OCI-LY1 (cell line): Measurements from ENCODE around the gene EEFSEC.

Experiments
- H2AFZ ChIP-seq: fragments of 200-600 bp; sonication (generic), shearing (Covaris generic); 2 replicates; pipeline ENCODE4 v1.6.0; 2014; ENCODE audit warnings: antibody characterized with exemption, mild to moderate bottlenecking, low read length
- H3F3A ChIP-seq: fragments of 200-600 bp; sonication (generic), shearing (Covaris generic); 2 replicates; pipeline ENCODE4 v1.6.0; 2014; ENCODE audit warnings: mild to moderate bottlenecking, antibody characterized with exemption, low read length, moderate library complexity; ENCODE audit not compliant: insufficient read depth
- H3K27ac ChIP-seq: fragments of 200-600 bp; sonication (generic); 2 replicates; pipeline ENCODE4 v1.5.1; 2014; ENCODE audit warnings: low read length, mixed run types, mild to moderate bottlenecking, low read depth; ENCODE audit not compliant: poor library complexity, severe bottlenecking
- H3K27me3 ChIP-seq: fragments of 200-600 bp; sonication (generic); 2 replicates; pipeline ENCODE4 v1.6.0; 2014; ENCODE audit warnings: antibody characterized with exemption, mild to moderate bottlenecking, low read length, moderate library complexity; ENCODE audit not compliant: insufficient read depth
- H3K36me3 ChIP-seq: fragments of 200-600 bp; sonication (generic); 2 replicates; pipeline ENCODE4 v1.6.1; 2014; ENCODE audit warnings: mild to moderate bottlenecking, antibody characterized with exemption, low read length, moderate library complexity, mixed read lengths; ENCODE audit not compliant: insufficient read depth
- H3K4me1 ChIP-seq: fragments of 200-600 bp; sonication (generic); 2 replicates; pipeline ENCODE4 v1.5.1; 2014; ENCODE audit warnings: mild to moderate bottlenecking, low read length, moderate library complexity; ENCODE audit not compliant: insufficient read depth, severe bottlenecking
- H3K4me2 ChIP-seq: fragments of 200-600 bp; sonication (generic), shearing (Covaris generic); 2 replicates; pipeline ENCODE4 v1.6.1; 2014; ENCODE audit warnings: low read length
- H3K4me3 ChIP-seq: fragments of 200-600 bp; sonication (generic); 2 replicates; pipeline ENCODE4 v1.5.1; 2014; ENCODE audit warnings: low read length, low read depth, mild to moderate bottlenecking, mixed read lengths; ENCODE audit not compliant: poor library complexity, severe bottlenecking
- H3K79me2 ChIP-seq: fragments of 200-600 bp; shearing (Covaris generic); 2 replicates; pipeline ENCODE4 v1.6.1; 2016; ENCODE audit warnings: mixed run types, low read length, mixed read lengths; ENCODE audit not compliant: insufficient read depth
- H3K9ac ChIP-seq: fragments of 200-600 bp; sonication (generic), shearing (Covaris generic); 2 replicates; pipeline ENCODE4 v1.6.1; 2014; ENCODE audit warnings: mild to moderate bottlenecking, low read length, mixed read lengths
- H3K9me2 ChIP-seq: fragments of 200-600 bp; sonication (generic), shearing (Covaris generic); 2 replicates; pipeline ENCODE4 v1.6.1; 2014; ENCODE audit warnings: low read depth, mild to moderate bottlenecking, low read length, mixed read lengths
- H3K9me3 ChIP-seq: fragments of 200-600 bp; shearing (Covaris generic); 2 replicates; pipeline ENCODE4 v1.6.1; 2014; ENCODE audit warnings: low read length, mixed read lengths
- H4K20me1 ChIP-seq: fragments of 200-600 bp; sonication (generic), shearing (Covaris generic); 2 replicates; pipeline ENCODE4 v1.6.0; 2016; ENCODE audit warnings: mild to moderate bottlenecking, low read length; ENCODE audit not compliant: insufficient read depth
- CTCF ChIP-seq: fragments of 200-600 bp; sonication (generic), shearing (Covaris generic); IDR thresholded peaks from 2 replicates; pipeline ENCODE4 v1.5.1; 2017; ENCODE audit warnings: mild to moderate bottlenecking, antibody characterized with exemption, low read length, moderate library complexity, mixed read lengths
- EZH2 ChIP-seq: fragments of 200-600 bp; sonication (generic), shearing (Covaris generic); IDR thresholded peaks from 2 replicates; pipeline ENCODE4 v1.8.0; 2017; ENCODE audit warnings: borderline replicate concordance, mixed run types, mild to moderate bottlenecking, antibody characterized with exemption, low read length, moderate library complexity, mixed read lengths

Gene EEFSEC

GRCh38 chr3:128442949-128443348 is 289.7 kb downstream of the EEFSEC start:
- Histone ChIP-seq H3K9ac (no peak overlapping the region), H3K27me3 (peaks cover 15% of the 10 kb centered on the region; the same call in 1 of the 2 replicates), H3F3A (no peaks in the 10 kb centered on the region), H4K20me1 (no peaks in the 10 kb centered on the region), H3K4me1 (no peaks in the 10 kb centered on the region), H3K27ac (no peak overlapping the region), H3K9me2 (no peaks in the 10 kb centered on the region), H3K4me2 (no peak overlapping the region), H3K4me3 (no peak overlapping the region), H3K79me2 (no peaks in the 10 kb centered on the region), H3K9me3 (no peaks in the 10 kb centered on the region), H2AFZ (no peak overlapping the region), H3K36me3 (no peaks in the 10 kb centered on the region)
- TF ChIP-seq CTCF (no peak), EZH2 (no peak)

- Histone ChIP-seq H3K27ac (no peak overlapping the region), H3K9me2 (no peaks in the 10 kb centered on the region), H3K4me2 (no peak overlapping the region), H2AFZ (no peak overlapping the region), H3K27me3 (peaks cover 19% of the 10 kb centered on the region; the same call in 1 of the 2 replicates), H3K4me3 (no peak overlapping the region), H3K9me3 (no peaks in the 10 kb centered on the region), H3K36me3 (no peaks in the 10 kb centered on the region), H4K20me1 (no peaks in the 10 kb centered on the region), H3K4me1 (no peaks in the 10 kb centered on the region), H3K9ac (no peak overlapping the region), H3F3A (no peaks in the 10 kb centered on the region), H3K79me2 (no peaks in the 10 kb centered on the region)
- TF ChIP-seq CTCF = no peak
Measured at GRCh38 chr3:128443771-128444170, 290.5 kb downstream of the EEFSEC start.

- Histone ChIP-seq H3F3A (no peaks in the 10 kb centered on the region), H3K4me3 (no peak overlapping the region), H2AFZ (no peak overlapping the region), H4K20me1 (no peaks in the 10 kb centered on the region), H3K9me3 (no peaks in the 10 kb centered on the region), H3K27me3 (0 out of 2 replicates have a peak, but pooled peaks cover 17% of the 10 kb centered on the region), H3K4me1 (no peaks in the 10 kb centered on the region), H3K79me2 (no peaks in the 10 kb centered on the region), H3K9me2 (no peaks in the 10 kb centered on the region), H3K4me2 (no peak overlapping the region), H3K36me3 (no peaks in the 10 kb centered on the region), H3K9ac (no peak overlapping the region), H3K27ac (no peak overlapping the region)
- no peak for TF ChIP-seq EZH2
- no peak for TF ChIP-seq CTCF
Measured at GRCh38 chr3:128445357-128445756, 292.1 kb downstream of the EEFSEC start.
